Nephron (organoid): Measurements from ENCODE around the gene INCENP.

Experiments
- H3K27ac Mint-ChIP-seq, 3 experiments: 2 replicates each; pipeline ENCODE4 v1.8.0; 2020; ENCODE audit warnings: mixed read lengths in 3 of 3, mild to moderate bottlenecking in 2 of 3, moderate library complexity in 1 of 3
- H3K27me3 Mint-ChIP-seq: 2 replicates; pipeline ENCODE4 v1.8.0; 2021; ENCODE audit warnings: low read depth, mild to moderate bottlenecking, moderate library complexity, mixed read lengths
- H3K36me3 Mint-ChIP-seq: 2 replicates; pipeline ENCODE4 v1.8.0; 2020; ENCODE audit warnings: low read depth, mixed read lengths
- H3K4me1 Mint-ChIP-seq: 2 replicates; pipeline ENCODE4 v1.8.0; 2020; ENCODE audit warnings: mixed read lengths
- H3K4me3 Mint-ChIP-seq, 3 experiments: 2 replicates each; pipeline ENCODE4 v1.8.0; 2020; ENCODE audit warnings: mild to moderate bottlenecking in 3 of 3, mixed read lengths in 3 of 3, moderate library complexity in 2 of 3
- H3K9me3 Mint-ChIP-seq: 2 replicates; pipeline ENCODE4 v1.8.0; 2020; ENCODE audit warnings: mixed read lengths
- CTCF ChIP-seq, 3 experiments: fragments of 200-600 bp; sonication (generic); IDR thresholded peaks; one replicate each; pipeline ENCODE4 v1.5.0; 2021; ENCODE audit warnings: antibody characterized with exemption in 3 of 3; ENCODE audit not compliant: unreplicated experiment in 3 of 3

INCENP gene

GRCh38 chr11:62129590-62130282 is 5.9 kb downstream of the INCENP start:
- H3K27me3 Mint-ChIP-seq: no peaks in the 10 kb centered on the region
- H3K9me3 Mint-ChIP-seq: no peaks in the 10 kb centered on the region
- no peak overlapping the region for H3K27ac Mint-ChIP-seq
- peaks cover 45% of the 10 kb centered on the region for H3K36me3 Mint-ChIP-seq
- TF ChIP-seq CTCF (IDR thresholded peaks at IDR 0.05; ENCODE audit: unreplicated experiment in 3 of 3): no peak
- no peak overlapping the region for H3K4me3 Mint-ChIP-seq
- H3K4me1 Mint-ChIP-seq: peaks cover 12% of the 10 kb centered on the region

- H3K27ac Mint-ChIP-seq: no peak overlapping the region
- peaks cover 4% of the 10 kb centered on the region for H3K4me1 Mint-ChIP-seq
- H3K4me3 Mint-ChIP-seq: no peak overlapping the region
- no peaks in the 10 kb centered on the region for H3K27me3 Mint-ChIP-seq
- peaks cover 51% of the 10 kb centered on the region for H3K36me3 Mint-ChIP-seq
- H3K9me3 Mint-ChIP-seq: no peaks in the 10 kb centered on the region
- TF ChIP-seq CTCF (IDR thresholded peaks at IDR 0.05; ENCODE audit: unreplicated experiment in 3 of 3): no peak
Measured at GRCh38 chr11:62130283-62131169, 6.7 kb downstream of the INCENP start.

GRCh38 chr11:62131170-62131464 is 7.3 kb downstream of the INCENP start:
- no peak overlapping the region for H3K27ac Mint-ChIP-seq
- no peak overlapping the region for H3K4me3 Mint-ChIP-seq
- H3K27me3 Mint-ChIP-seq: no peaks in the 10 kb centered on the region
- H3K9me3 Mint-ChIP-seq: no peaks in the 10 kb centered on the region
- H3K36me3 Mint-ChIP-seq: peaks cover 54% of the 10 kb centered on the region
- TF ChIP-seq CTCF (IDR thresholded peaks at IDR 0.05; ENCODE audit: unreplicated experiment in 3 of 3): no peak
- H3K4me1 Mint-ChIP-seq: no peaks in the 10 kb centered on the region

GRCh38 chr11:62132191-62132590 is 8.4 kb downstream of the INCENP start:
- TF ChIP-seq CTCF (IDR thresholded peaks at IDR 0.05; ENCODE audit: unreplicated experiment in 3 of 3): no peak
- Mint-ChIP-seq H3K4me1 (no peaks in the 10 kb centered on the region), H3K9me3 (no peaks in the 10 kb centered on the region), H3K27ac (no peak overlapping the region), H3K27me3 (no peaks in the 10 kb centered on the region), H3K4me3 (no peak overlapping the region), H3K36me3 (peaks cover 60% of the 10 kb centered on the region)

GRCh38 chr11:62132689-62133293 is 9.0 kb downstream of the INCENP start:
- Mint-ChIP-seq H3K27ac (no peak overlapping the region), H3K4me1 (no peaks in the 10 kb centered on the region), H3K9me3 (no peaks in the 10 kb centered on the region), H3K4me3 (no peak overlapping the region), H3K27me3 (no peaks in the 10 kb centered on the region), H3K36me3 (peaks cover 56% of the 10 kb centered on the region)
- TF ChIP-seq CTCF (IDR thresholded peaks at IDR 0.05; ENCODE audit: unreplicated experiment in 3 of 3): no peak
